GM12873 (cell line): ENCODE results near the gene RPN2.

Experiments
- CTCF ChIP-seq: IDR thresholded peaks from 2 replicates; pipeline ENCODE4 v1.5.1; 2012; ENCODE audit warnings: low read depth, mild to moderate bottlenecking, moderate library complexity, low read length, control low read depth; ENCODE audit not compliant: insufficient read depth; ENCODE audit errors: missing control alignments

The RPN2 gene

GRCh38 chr20:37267667-37268313, 88.7 kb downstream of the RPN2 start:
- TF ChIP-seq CTCF, result no peak

GRCh38 chr20:37270576-37271420, 91.7 kb downstream of the RPN2 start:
- no peak for TF ChIP-seq CTCF

GRCh38 chr20:37271421-37271768, 92.3 kb downstream of the RPN2 start:
- TF ChIP-seq CTCF, result no peak

GRCh38 chr20:37273988-37274387, 94.9 kb downstream of the RPN2 start:
- no peak for TF ChIP-seq CTCF

GRCh38 chr20:37274851-37275524, 95.9 kb downstream of the RPN2 start:
- TF ChIP-seq CTCF, result no peak

- peak; percentile 45 for TF ChIP-seq CTCF
Measured at GRCh38 chr20:37276494-37277252, 97.5 kb downstream of the RPN2 start.

GRCh38 chr20:37277253-37277593, 98.1 kb downstream of the RPN2 start:
- no peak for TF ChIP-seq CTCF
